Testis (tissue), 2 donors: ENCODE results near the gene MRPL28.

Experiments
- CTCF ChIP-seq, 3 experiments: fragments of 450-650 bp in 2 of 3; fragments of 200-600 bp in 1 of 3; sonication (generic) in 1 of 3; IDR thresholded peaks; one replicate each; pipeline ENCODE4 v1.5.1; 2016 to 2019; ENCODE audit warnings: antibody characterized with exemption in 3 of 3, mild to moderate bottlenecking in 2 of 3, moderate library complexity in 1 of 3
- POLR2A ChIP-seq: fragments of 450-650 bp; IDR thresholded peaks from one replicate; pipeline ENCODE4 v1.6.1; 2017; ENCODE audit warnings: antibody characterized with exemption, mild to moderate bottlenecking, moderate library complexity

- TF ChIP-seq CTCF (IDR thresholded peaks at IDR 0.05): no peak
- TF ChIP-seq POLR2A: no peak
These were observed 26.3 kb upstream of the MRPL28 start for GRCh38 chr16:396605-397004.
